ENCODE data around the gene TAC3.
"Not testable (repeated sequence)": the region's sequence is repeated elsewhere in the genome, so short reads cannot be mapped to it uniquely, and the experiment has no call there.

TAC3 gene

DNA sequence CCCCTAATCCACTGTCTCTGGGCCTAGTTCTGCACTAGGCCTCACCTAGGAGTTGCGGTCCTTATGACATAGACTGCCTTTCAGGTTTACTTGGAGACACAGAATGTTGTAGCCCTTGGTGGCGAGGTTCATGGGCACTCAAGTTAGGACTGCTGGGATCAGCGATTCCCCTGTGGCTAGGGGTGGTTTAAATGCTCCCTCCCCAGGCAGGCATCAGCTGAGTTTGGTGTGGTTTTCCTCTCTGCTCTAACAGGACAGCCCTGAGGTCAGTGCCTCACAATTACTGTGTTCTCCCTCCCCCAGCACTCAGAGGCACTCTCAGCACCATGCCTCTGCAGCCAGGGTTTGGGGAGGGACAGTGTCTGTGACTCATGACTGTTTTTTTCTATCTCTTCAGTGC, 36.7 kb downstream of the TAC3 start:
- in situ Hi-C loops (cut with HindIII; ENCODE audit: low sequenced_read_pairs): no loop called here

DNA sequence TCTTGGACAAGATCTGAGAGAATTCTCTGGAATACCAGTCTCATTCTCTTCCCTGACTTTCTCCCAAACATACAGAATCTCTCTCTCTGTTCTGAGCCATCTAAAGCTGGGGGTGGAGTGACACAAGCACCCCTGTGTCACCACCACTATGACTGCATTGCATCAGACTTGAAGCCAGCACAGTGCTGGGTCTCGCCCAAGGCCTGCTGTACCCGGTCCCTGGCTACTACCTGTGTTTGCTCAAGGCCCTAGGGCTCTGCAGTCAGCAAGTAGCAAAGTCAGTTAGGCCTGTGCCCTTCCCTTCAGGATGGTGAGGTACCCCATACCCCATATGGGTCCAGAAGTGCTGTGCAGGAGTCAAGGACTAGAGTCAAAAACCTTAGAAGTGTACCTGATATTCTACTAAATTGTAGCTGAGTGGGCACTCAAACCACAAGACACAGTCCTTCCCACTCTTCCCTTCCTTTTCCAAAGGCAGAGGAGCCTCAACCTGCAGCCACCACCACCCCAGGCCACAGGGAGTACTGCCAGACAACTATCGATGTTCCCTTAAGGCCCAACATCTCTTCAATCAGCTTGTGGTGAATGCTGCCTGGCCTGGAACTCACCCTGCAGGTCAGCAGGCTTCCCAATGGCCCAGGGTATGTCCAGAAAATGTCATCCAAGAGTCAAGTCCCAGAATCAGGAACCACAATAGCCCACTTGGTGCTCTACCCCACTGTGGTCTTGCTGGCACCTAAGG, 37.8 kb downstream of the TAC3 start:
- TF ChIP-seq, protein P1, sequence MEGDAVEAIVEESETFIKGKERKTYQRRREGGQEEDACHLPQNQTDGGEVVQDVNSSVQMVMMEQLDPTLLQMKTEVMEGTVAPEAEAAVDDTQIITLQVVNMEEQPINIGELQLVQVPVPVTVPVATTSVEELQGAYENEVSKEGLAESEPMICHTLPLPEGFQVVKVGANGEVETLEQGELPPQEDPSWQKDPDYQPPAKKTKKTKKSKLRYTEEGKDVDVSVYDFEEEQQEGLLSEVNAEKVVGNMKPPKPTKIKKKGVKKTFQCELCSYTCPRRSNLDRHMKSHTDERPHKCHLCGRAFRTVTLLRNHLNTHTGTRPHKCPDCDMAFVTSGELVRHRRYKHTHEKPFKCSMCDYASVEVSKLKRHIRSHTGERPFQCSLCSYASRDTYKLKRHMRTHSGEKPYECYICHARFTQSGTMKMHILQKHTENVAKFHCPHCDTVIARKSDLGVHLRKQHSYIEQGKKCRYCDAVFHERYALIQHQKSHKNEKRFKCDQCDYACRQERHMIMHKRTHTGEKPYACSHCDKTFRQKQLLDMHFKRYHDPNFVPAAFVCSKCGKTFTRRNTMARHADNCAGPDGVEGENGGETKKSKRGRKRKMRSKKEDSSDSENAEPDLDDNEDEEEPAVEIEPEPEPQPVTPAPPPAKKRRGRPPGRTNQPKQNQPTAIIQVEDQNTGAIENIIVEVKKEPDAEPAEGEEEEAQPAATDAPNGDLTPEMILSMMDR (IDR thresholded peaks at IDR 0.05; ENCODE audit: low read depth, low read length): no peak
- in situ Hi-C loops (cut with HindIII; ENCODE audit: low sequenced_read_pairs): no loop called here
- H3K4me3 ChIP-seq (ENCODE audit: low read depth, low read length): no peak overlapping the region
- no peak for DNase-seq (ENCODE audit: low read depth, low spot score)

More for the DNA sequence above, 36.7 kb downstream of the TAC3 start:
- TF ChIP-seq, protein P1 (IDR thresholded peaks at IDR 0.05; ENCODE audit: low read depth, low read length): no peak
- H3K4me3 ChIP-seq (ENCODE audit: low read depth, low read length): no peak overlapping the region
- no peak for DNase-seq (ENCODE audit: low read depth, low spot score)

DNA sequence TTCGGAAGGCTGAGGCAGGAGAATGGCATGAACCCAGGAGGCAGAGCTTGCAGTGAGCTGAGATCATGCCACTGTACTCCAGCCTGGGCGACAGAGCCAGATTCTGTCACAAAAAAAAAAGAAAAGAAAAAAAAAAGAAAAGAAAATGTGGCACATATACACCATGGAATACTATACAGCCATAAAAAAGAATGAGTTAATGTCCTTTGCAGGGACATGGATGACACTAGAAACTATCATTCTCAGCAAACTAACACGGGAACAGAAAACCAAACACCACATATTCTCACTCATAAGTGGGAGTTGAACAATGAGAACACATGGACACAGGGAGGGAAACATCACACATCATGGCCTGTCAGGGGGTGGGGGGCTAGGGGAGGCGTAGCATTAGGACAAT, 39.0 kb downstream of the TAC3 start:
- H3K4me3 ChIP-seq (ENCODE audit: low read depth, low read length); DNase-seq (ENCODE audit: low read depth, low spot score); in situ Hi-C loops (cut with HindIII; ENCODE audit: low sequenced_read_pairs): not testable (repeated sequence)

DNA sequence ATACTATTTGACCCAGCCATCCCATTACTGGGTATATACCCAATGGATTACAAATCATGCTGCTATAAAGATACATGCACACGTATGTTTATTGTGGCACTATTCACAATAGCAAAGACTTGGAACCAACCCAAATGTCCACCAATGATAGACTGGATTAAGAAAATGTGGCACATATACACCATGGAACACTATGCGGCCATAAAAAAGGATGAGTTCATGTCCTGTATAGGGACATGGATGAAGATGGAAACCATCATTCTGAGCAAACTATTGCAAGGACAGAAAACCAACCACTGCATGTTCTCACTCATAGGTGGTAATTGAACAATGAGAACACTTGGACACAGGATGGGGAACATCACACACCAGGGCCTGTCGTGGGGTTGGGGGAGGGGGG, 42.1 kb downstream of the TAC3 start:
- DNase-seq (ENCODE audit: low read depth, low spot score); in situ Hi-C loops (cut with HindIII; ENCODE audit: low sequenced_read_pairs); H3K4me3 ChIP-seq (ENCODE audit: low read depth, low read length): not testable (repeated sequence)

DNA sequence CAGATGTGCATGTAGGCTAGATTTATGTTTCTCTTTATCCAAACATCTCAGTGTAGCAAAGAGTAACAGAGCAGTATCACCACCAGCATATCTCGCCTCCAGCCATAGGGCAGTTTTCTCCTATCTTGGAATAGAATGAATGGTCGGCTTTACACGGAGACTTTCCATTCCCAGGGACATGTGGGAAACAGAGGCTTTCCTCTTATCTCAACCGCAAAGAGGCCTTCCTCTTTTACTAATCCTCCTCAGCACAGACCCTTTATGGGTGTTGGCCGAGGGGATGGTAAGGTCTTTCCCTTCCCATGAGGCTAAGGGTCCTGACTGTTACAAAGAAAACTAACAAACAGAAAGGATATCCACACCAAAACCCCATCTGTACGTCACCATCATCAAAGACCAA, 47.4 kb downstream of the TAC3 start:
- DNase-seq (ENCODE audit: low read depth, low spot score); H3K4me3 ChIP-seq (ENCODE audit: low read depth, low read length); in situ Hi-C loops (cut with HindIII; ENCODE audit: low sequenced_read_pairs): not testable (repeated sequence)

DNA sequence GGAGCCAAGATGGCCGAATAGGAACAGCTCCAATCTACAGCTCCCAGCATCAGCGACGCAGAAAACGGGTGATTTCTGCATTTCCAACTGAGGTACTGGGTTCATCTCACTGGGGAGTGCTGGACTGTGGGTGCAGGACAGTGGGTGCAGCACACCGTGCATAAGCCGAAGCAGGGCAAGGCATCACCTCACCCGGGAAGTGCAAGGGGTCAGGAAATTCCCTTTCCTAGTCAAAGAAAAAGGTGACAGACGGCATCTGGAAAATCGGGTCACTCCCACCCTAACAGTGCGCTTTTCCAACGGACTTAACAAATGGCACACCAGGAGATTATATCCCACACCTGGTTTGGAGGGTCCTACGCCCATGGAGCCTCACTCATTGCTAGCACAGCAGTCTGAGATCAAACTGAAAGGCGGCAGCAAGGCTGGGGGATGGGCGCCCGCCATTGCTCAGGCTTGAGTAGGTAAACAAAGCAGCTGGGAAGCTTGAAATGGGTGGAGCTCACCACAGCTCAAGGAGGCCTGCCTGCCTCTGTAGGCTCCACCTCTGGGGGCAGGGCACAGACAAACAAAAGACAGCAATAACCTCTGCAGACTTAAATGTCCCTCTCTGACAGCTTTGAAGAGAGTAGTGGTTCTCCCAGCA, 50.2 kb downstream of the TAC3 start:
- H3K4me3 ChIP-seq (ENCODE audit: low read depth, low read length); DNase-seq (ENCODE audit: low read depth, low spot score); in situ Hi-C loops (cut with HindIII; ENCODE audit: low sequenced_read_pairs): not testable (repeated sequence)

DNA sequence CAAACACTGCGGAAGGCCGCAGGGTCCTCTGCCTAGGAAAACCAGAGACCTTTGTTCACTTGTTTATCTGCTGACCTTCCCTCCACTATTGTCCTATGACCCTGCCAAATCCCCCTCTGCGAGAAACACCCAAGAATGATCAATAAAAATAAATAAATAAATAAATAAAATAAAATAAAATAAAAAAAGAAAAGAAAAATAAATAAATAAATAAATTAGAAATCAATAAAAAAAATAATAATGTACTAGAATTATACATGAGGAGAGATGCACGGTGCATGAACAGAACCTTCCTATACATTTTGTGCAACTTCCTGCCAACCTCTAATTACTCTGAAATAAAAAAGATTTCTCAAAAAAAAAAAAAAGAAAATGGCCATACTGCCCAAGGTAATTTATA, 51.2 kb downstream of the TAC3 start:
- DNase-seq (ENCODE audit: low read depth, low spot score); H3K4me3 ChIP-seq (ENCODE audit: low read depth, low read length); in situ Hi-C loops (cut with HindIII; ENCODE audit: low sequenced_read_pairs): not testable (repeated sequence)

DNA sequence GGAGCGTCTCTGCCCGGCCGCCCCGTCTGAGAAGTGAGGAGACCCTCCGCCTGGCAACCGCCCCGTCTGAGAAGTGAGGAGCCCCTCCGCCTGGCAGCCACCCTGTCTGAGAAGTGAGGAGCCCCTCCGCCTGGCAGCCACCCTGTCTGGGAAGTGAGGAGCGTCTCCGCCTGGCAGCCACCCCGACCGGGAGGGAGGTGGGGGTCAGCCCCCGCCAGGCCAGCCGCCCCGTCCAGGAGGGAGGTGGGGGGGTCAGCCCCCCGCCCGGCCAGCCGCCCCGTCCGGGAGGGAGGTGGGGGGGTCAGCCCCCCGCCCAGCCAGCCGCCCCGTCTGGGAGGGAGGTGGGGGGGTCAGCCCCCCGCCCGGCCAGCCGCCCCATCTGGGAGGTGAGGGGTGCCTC, 52.8 kb downstream of the TAC3 start:
- in situ Hi-C loops (cut with HindIII; ENCODE audit: low sequenced_read_pairs); H3K4me3 ChIP-seq (ENCODE audit: low read depth, low read length); DNase-seq (ENCODE audit: low read depth, low spot score): not testable (repeated sequence)

DNA sequence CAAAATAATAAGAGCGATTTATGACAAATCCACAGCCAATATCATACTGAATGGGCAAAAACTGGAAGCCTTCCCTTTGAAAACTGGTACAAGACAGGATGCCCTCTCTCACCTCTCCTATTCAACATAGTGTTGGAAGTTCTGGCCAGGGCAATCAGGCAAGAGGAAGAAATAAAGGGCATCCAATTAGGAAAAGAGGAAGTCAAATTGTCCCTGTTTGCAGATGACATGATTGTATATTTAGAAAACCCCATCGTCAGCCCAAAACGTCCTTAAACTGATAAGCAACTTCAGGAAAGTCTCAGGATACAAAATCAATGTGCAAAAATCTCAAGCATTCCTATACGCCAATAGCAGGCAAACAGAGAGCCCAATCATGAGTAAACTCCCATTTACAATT, 54.1 kb downstream of the TAC3 start:
- H3K4me3 ChIP-seq (ENCODE audit: low read depth, low read length); in situ Hi-C loops (cut with HindIII; ENCODE audit: low sequenced_read_pairs); DNase-seq (ENCODE audit: low read depth, low spot score): not testable (repeated sequence)
